Right cardiac atrium (tissue), 5 donors: Measurements from ENCODE around the gene KATNBL1. TPM values are rescaled to one million over a fixed set of nuclear protein-coding genes. Genes with fewer than 3 reads are reported as not detected.
"Not testable (repeated sequence)": the region's sequence is repeated elsewhere in the genome, so short reads cannot be mapped to it uniquely, and the experiment has no call there.

Source experiments
- ATAC-seq, 2 donors: fragments of 200-7000 bp; cut with Tn5 transposase; one replicate each; pipeline versions ENCODE4 v1.8.0 to v1.9.1; 2020; ENCODE audit warnings: moderate library complexity in 2 of 2, mild to moderate bottlenecking in 1 of 2
- DNase-seq, 3 donors: peaks; one replicate each; pipeline ENCODE4 v3.0.0-alpha.2; 2020
- H3K27ac ChIP-seq: one replicate; pipeline ENCODE4 v1.5.1; 2013; ENCODE audit warnings: mild to moderate bottlenecking, low read length, control low read depth, moderate library complexity
- H3K27me3 ChIP-seq: one replicate; pipeline ENCODE4 v1.6.1; 2013; ENCODE audit not compliant: control insufficient read depth, insufficient read depth
- H3K4me1 ChIP-seq: one replicate; pipeline ENCODE4 v1.6.1; 2013; ENCODE audit warnings: low read length; ENCODE audit not compliant: control insufficient read depth, insufficient read depth
- H3K4me3 ChIP-seq: one replicate; pipeline ENCODE4 v1.5.1; 2013; ENCODE audit warnings: low read length, control low read depth
- H3K9me3 ChIP-seq: one replicate; pipeline ENCODE4 v1.6.1; 2013; ENCODE audit warnings: low read length; ENCODE audit not compliant: control insufficient read depth
- WGBS: extraction: QIAGEN DNeasy Blood & Tissue Kit; methylation state at CpG from one replicate; pipeline ENCODE4 v1.1.7; 2013; 5-methylcytosine and 5-hydroxymethylcytosine counted together
- intact Hi-C, 4 donors: fragments of 100-400 bp; cut with DNase I; formaldehyde crosslinking; loops; one replicate each; pipeline versions ENCODE4 v1.11.0 to v1.14.0; 2022 to 2023
- polyA plus RNA-seq: library from polyadenylated mRNA; stranded (reverse); fragments of 200-250 nt; gene quantifications from one replicate; pipeline ENCODE4 v1.2.3, GENCODE V29; 2013
- total RNA-seq, 4 donors: library from RNA; stranded (reverse); fragmentation: NEBNext Ultra II Directional; extraction: Animal tissue kit (Norgen Biotek cat#: 25700); gene quantifications; one replicate each; pipeline ENCODE4 v1.2.1, GENCODE V29; 2021
- donor health status: healthy with polysubstance abuse.
- donor health status: DM: no; HTN: yes; CAD: no.
- donor health status: DM: no; HTN: no; CAD: no.
- donor health status: DM: no; HTN: yes; CAD: no; lungs with severe emphysema.
- donor health status: DM: yes; HTN: yes; CAD: no.

Gene KATNBL1
- total and polyA plus RNA-seq, 5 donors = 12.0 to 26.1 (median 21.3) TPM

GRCh38 chr15:34154725-34155204 is 55.1 kb downstream of the KATNBL1 start:
- WGBS = 97% methylated on average over 7 of the region's 7 CpGs
- Histone ChIP-seq H3K9me3 (no peaks in the 10 kb centered on the region), H3K27me3 (no peaks in the 10 kb centered on the region), H3K27ac (no peak overlapping the region), H3K4me1 (no peaks in the 10 kb centered on the region), H3K4me3 (no peak overlapping the region)
- no peak for DNase-seq
- no peak for ATAC-seq
- intact Hi-C loops = no loop called here

GRCh38 chr15:34147371-34148140 is 62.3 kb downstream of the KATNBL1 start:
- intact Hi-C loops = no loop called here
- Histone ChIP-seq H3K27me3 (no peaks in the 10 kb centered on the region), H3K4me3 (no peak overlapping the region), H3K9me3 (no peaks in the 10 kb centered on the region), H3K4me1 (no peaks in the 10 kb centered on the region), H3K27ac (no peak overlapping the region)
- no peak for ATAC-seq
- 65% methylated on average over 6 of the region's 6 CpGs for WGBS
- DNase-seq = no peak

- WGBS = 96% methylated on average over 1 of the region's 1 CpG
- ATAC-seq (no peak), DNase-seq (no peak)
- Histone ChIP-seq H3K27ac (no peak overlapping the region), H3K9me3 (no peaks in the 10 kb centered on the region), H3K4me3 (no peak overlapping the region), H3K4me1 (no peaks in the 10 kb centered on the region), H3K27me3 (no peaks in the 10 kb centered on the region)
- intact Hi-C loops = loop anchor here in 1 of 4 donors (10.0 kb wide), 1 partner anchor 51 kb away; no protein-coding TSS in a partner anchor
Observed at GRCh38 chr15:34133511-34133910, 76.4 kb downstream of the KATNBL1 start.

- H3K4me1 ChIP-seq = no peaks in the 10 kb centered on the region
- WGBS = 94% methylated on average over 1 of the region's 1 CpG
Observed at GRCh38 chr15:34132881-34133280, 77.0 kb downstream of the KATNBL1 start.

GRCh38 chr15:34128898-34129297 is 81.0 kb downstream of the KATNBL1 start:
- Histone ChIP-seq H3K9me3 (no peaks in the 10 kb centered on the region), H3K4me3 (no peak overlapping the region), H3K27ac (no peak overlapping the region), H3K4me1 (no peaks in the 10 kb centered on the region), H3K27me3 (no peaks in the 10 kb centered on the region)
- ATAC-seq (no peak), DNase-seq (no peak)
- WGBS = 49% methylated on average over 2 of the region's 2 CpGs
- intact Hi-C loops = no loop called here

More at GRCh38 chr15:34132881-34133280, 77.0 kb downstream of the KATNBL1 start:
- Histone ChIP-seq H3K4me3 (no peak overlapping the region), H3K9me3 (no peaks in the 10 kb centered on the region), H3K27me3 (no peaks in the 10 kb centered on the region), H3K27ac (no peak overlapping the region)
- intact Hi-C loops = loop anchor here in 1 of 4 donors (10.0 kb wide), 1 partner anchor 52 kb away; no protein-coding TSS in a partner anchor
- ATAC-seq (no peak), DNase-seq (no peak)

- Histone ChIP-seq H3K4me3 (no peak overlapping the region), H3K9me3 (no peaks in the 10 kb centered on the region), H3K27ac (no peak overlapping the region), H3K4me1 (no peaks in the 10 kb centered on the region), H3K27me3 (no peaks in the 10 kb centered on the region)
- DNase-seq (no peak), ATAC-seq (no peak)
- intact Hi-C loops = no loop called here
Observed at GRCh38 chr15:34126522-34126921, 83.4 kb downstream of the KATNBL1 start.

GRCh38 chr15:34125945-34126344 is 84.0 kb downstream of the KATNBL1 start:
- no peaks in the 10 kb centered on the region for H3K9me3 ChIP-seq
- H3K4me3 ChIP-seq = no peak overlapping the region
- DNase-seq (no peak), ATAC-seq (no peak)
- H3K4me1 ChIP-seq = no peaks in the 10 kb centered on the region
- H3K27ac ChIP-seq = no peak overlapping the region
- H3K27me3 ChIP-seq = no peaks in the 10 kb centered on the region
- 74% methylated on average over 1 of the region's 1 CpG for WGBS
- intact Hi-C loops = no loop called here

- 74% methylated on average over 4 of the region's 4 CpGs for WGBS
- ATAC-seq (no peak), DNase-seq (no peak)
- no peak overlapping the region for H3K27ac ChIP-seq
- H3K27me3 ChIP-seq = no peaks in the 10 kb centered on the region
- H3K4me1 ChIP-seq = no peaks in the 10 kb centered on the region
- H3K9me3 ChIP-seq = no peaks in the 10 kb centered on the region
- intact Hi-C loops = no loop called here
- no peak overlapping the region for H3K4me3 ChIP-seq
Observed at GRCh38 chr15:34124651-34125050, 85.2 kb downstream of the KATNBL1 start.

GRCh38 chr15:34122771-34123183 is 87.1 kb downstream of the KATNBL1 start:
- Histone ChIP-seq H3K9me3 (no peaks in the 10 kb centered on the region), H3K27ac (no peak overlapping the region), H3K4me3 (no peak overlapping the region), H3K27me3 (no peaks in the 10 kb centered on the region), H3K4me1 (no peaks in the 10 kb centered on the region)
- intact Hi-C loops = no loop called here
- 58% methylated on average over 6 of the region's 6 CpGs for WGBS
- ATAC-seq (no peak), DNase-seq (no peak)

GRCh38 chr15:34121786-34122185 is 88.1 kb downstream of the KATNBL1 start:
- DNase-seq, H3K27me3 ChIP-seq, H3K4me1 ChIP-seq, H3K4me3 ChIP-seq, ATAC-seq, H3K9me3 ChIP-seq, intact Hi-C loops, H3K27ac ChIP-seq: not testable (repeated sequence)
- 82% methylated on average over 12 of the region's 12 CpGs for WGBS

GRCh38 chr15:34120420-34120819 is 89.5 kb downstream of the KATNBL1 start:
- H3K27me3 ChIP-seq, intact Hi-C loops, H3K4me3 ChIP-seq, H3K4me1 ChIP-seq, DNase-seq, H3K9me3 ChIP-seq, ATAC-seq, H3K27ac ChIP-seq: not testable (repeated sequence)
- 70% methylated on average over 2 of the region's 2 CpGs for WGBS
